ENCODE results near the gene WDR77. TPM values are rescaled to one million over a fixed set of nuclear protein-coding genes. Genes with fewer than 3 reads are reported as not detected.

The WDR77 gene
- total RNA-seq: 10 to 100 TPM; 44.6 to 48.4 TPM

- ChIA-PET CTCF (interaction anchor here (0.6 to 3.1 kb wide), 14 partner anchors 9 to 320 kb away, joined by 3 to 11 read pairs (median 5); no protein-coding TSS in a partner anchor), POLR2A (interaction anchor here (0.5 to 1.7 kb wide), 4 partner anchors 11 to 58 kb away, joined by 3 to 5 read pairs (median 4); no protein-coding TSS in a partner anchor)
- DNase-seq: peak; percentile 95
- Mint-ChIP-seq H3K27ac (peak within 1 kb of the TSS; percentile 94), H3K36me3 (peaks cover 32% of the 10 kb centered on the region), H3K27me3 (no peaks in the 10 kb centered on the region), H3K4me3 (peak within 1 kb of the TSS; percentile 100), H3K4me1 (ENCODE audit: low read depth) (peaks cover 73% of the 10 kb centered on the region), H3K9me3 (no peaks in the 10 kb centered on the region)
- intact Hi-C loops (cut with micrococcal nuclease): loop anchor here (1.0 to 10.0 kb wide), 8 partner anchors 22 to 1110 kb away; partner anchors contain the start of genes CD53, CEPT1, DDX20 and DENND2D
Observed at GRCh38 chr1:111448918-111449702, at the start of gene WDR77, which contains the start of gene ATP5PB. TSS of gene WDR77 (minus strand) at chr1:111449256. CDS start at chr1:111449169, 87 bp downstream. TSS of gene ATP5PB (plus strand) at chr1:111449464. CDS start at chr1:111449542, 78 bp downstream.

GRCh38 chr1:111497592-111497991, 48.5 kb upstream of the WDR77 start:
- H3K4me1 Mint-ChIP-seq (ENCODE audit: low read depth): peaks cover 34% of the 10 kb centered on the region
- no peak overlapping the region for H3K27ac Mint-ChIP-seq
- DNase-seq: no peak
- peaks cover 3% of the 10 kb centered on the region for H3K36me3 Mint-ChIP-seq
- CTCF ChIA-PET: interaction anchor here (0.6 to 5.0 kb wide), 5 partner anchors 10 to 467 kb away, joined by 3 to 32 read pairs (median 4); no protein-coding TSS in a partner anchor
- peaks cover 19% of the 10 kb centered on the region for H3K9me3 Mint-ChIP-seq
- POLR2A ChIA-PET: interaction anchor here (4.4 kb wide), 1 partner anchor 10 kb away, joined by 29 read pairs; no protein-coding TSS in a partner anchor
- intact Hi-C loops (cut with micrococcal nuclease): no loop called here
- H3K4me3 Mint-ChIP-seq: no peak overlapping the region
- H3K27me3 Mint-ChIP-seq: no peaks in the 10 kb centered on the region

- H3K27me3 Mint-ChIP-seq: no peaks in the 10 kb centered on the region
- ChIA-PET CTCF (interaction anchor here (1.0 to 5.0 kb wide), 3 partner anchors 11 to 142 kb away, joined by 4 to 32 read pairs (median 4); no protein-coding TSS in a partner anchor), POLR2A (interaction anchor here (0.5 to 4.4 kb wide), 3 partner anchors 11 to 20 kb away, joined by 3 to 29 read pairs (median 3); no protein-coding TSS in a partner anchor)
- H3K4me3 Mint-ChIP-seq: no peak overlapping the region
- no peak for DNase-seq
- peak overlapping the region; percentile 30 for H3K27ac Mint-ChIP-seq
- peaks cover 29% of the 10 kb centered on the region for H3K4me1 Mint-ChIP-seq (ENCODE audit: low read depth)
- intact Hi-C loops (cut with micrococcal nuclease): loop anchor here (1.0 kb wide), 1 partner anchor 20 kb away; no protein-coding TSS in a partner anchor
- peaks cover 19% of the 10 kb centered on the region for H3K9me3 Mint-ChIP-seq
- H3K36me3 Mint-ChIP-seq: peaks cover 3% of the 10 kb centered on the region
Observed at GRCh38 chr1:111496398-111496797, 47.3 kb upstream of the WDR77 start.

- Mint-ChIP-seq H3K27ac (no peak overlapping the region), H3K9me3 (peaks cover 6% of the 10 kb centered on the region), H3K27me3 (peaks cover 3% of the 10 kb centered on the region), H3K36me3 (no peaks in the 10 kb centered on the region), H3K4me1 (ENCODE audit: low read depth) (peaks cover 4% of the 10 kb centered on the region), H3K4me3 (no peak overlapping the region)
- DNase-seq: no peak
- intact Hi-C loops (cut with micrococcal nuclease): no loop called here
- CTCF ChIA-PET: interaction anchor here (1.1 to 1.5 kb wide), 3 partner anchors 9 to 264 kb away, joined by 3 to 4 read pairs (median 3); no protein-coding TSS in a partner anchor
- POLR2A ChIA-PET: no interaction called here
Observed at GRCh38 chr1:111491070-111491469, 42.0 kb upstream of the WDR77 start.

GRCh38 chr1:111490220-111490619, 41.2 kb upstream of the WDR77 start:
- Mint-ChIP-seq H3K9me3 (peaks cover under 1% of the 10 kb centered on the region), H3K36me3 (no peaks in the 10 kb centered on the region), H3K4me1 (ENCODE audit: low read depth) (no peaks in the 10 kb centered on the region), H3K4me3 (no peak overlapping the region), H3K27ac (no peak overlapping the region), H3K27me3 (peaks cover 3% of the 10 kb centered on the region)
- no peak for DNase-seq
- ChIA-PET POLR2A (no interaction called here), CTCF (interaction anchor here (1.0 to 1.5 kb wide), 3 partner anchors 9 to 265 kb away, joined by 3 to 4 read pairs (median 3); no protein-coding TSS in a partner anchor)
- intact Hi-C loops (cut with micrococcal nuclease): no loop called here

GRCh38 chr1:111489604-111490003, 40.5 kb upstream of the WDR77 start:
- Mint-ChIP-seq H3K27ac (no peak overlapping the region), H3K9me3 (no peaks in the 10 kb centered on the region), H3K4me3 (no peak overlapping the region), H3K4me1 (ENCODE audit: low read depth) (no peaks in the 10 kb centered on the region), H3K36me3 (no peaks in the 10 kb centered on the region), H3K27me3 (peaks cover 3% of the 10 kb centered on the region)
- no peak for DNase-seq
- POLR2A ChIA-PET: no interaction called here
- CTCF ChIA-PET: interaction anchor here (0.9 to 1.5 kb wide), 3 partner anchors 8 to 225 kb away, joined by 3 to 5 read pairs (median 4); no protein-coding TSS in a partner anchor
- intact Hi-C loops (cut with micrococcal nuclease): no loop called here

- ChIA-PET POLR2A (no interaction called here), CTCF (interaction anchor here (0.9 kb wide), 1 partner anchor 226 kb away, joined by 5 read pairs; no protein-coding TSS in a partner anchor)
- intact Hi-C loops (cut with micrococcal nuclease): no loop called here
- H3K36me3 Mint-ChIP-seq: no peaks in the 10 kb centered on the region
- no peaks in the 10 kb centered on the region for H3K9me3 Mint-ChIP-seq
- H3K27ac Mint-ChIP-seq: no peak overlapping the region
- no peak overlapping the region for H3K4me3 Mint-ChIP-seq
- peaks cover 3% of the 10 kb centered on the region for H3K27me3 Mint-ChIP-seq
- no peak for DNase-seq
- H3K4me1 Mint-ChIP-seq (ENCODE audit: low read depth): no peaks in the 10 kb centered on the region
Observed at GRCh38 chr1:111488669-111489068, 39.6 kb upstream of the WDR77 start.

GRCh38 chr1:111487133-111487532, 38.1 kb upstream of the WDR77 start:
- intact Hi-C loops (cut with micrococcal nuclease): no loop called here
- DNase-seq: no peak
- no peak overlapping the region for H3K27ac Mint-ChIP-seq
- H3K36me3 Mint-ChIP-seq: no peaks in the 10 kb centered on the region
- CTCF ChIA-PET: no interaction called here
- POLR2A ChIA-PET: no interaction called here
- H3K4me3 Mint-ChIP-seq: no peak overlapping the region
- H3K27me3 Mint-ChIP-seq: peaks cover 3% of the 10 kb centered on the region
- H3K4me1 Mint-ChIP-seq (ENCODE audit: low read depth): no peaks in the 10 kb centered on the region
- H3K9me3 Mint-ChIP-seq: no peaks in the 10 kb centered on the region

GRCh38 chr1:111486431-111486830, 37.4 kb upstream of the WDR77 start:
- Mint-ChIP-seq H3K27me3 (peaks cover 3% of the 10 kb centered on the region), H3K4me3 (no peak overlapping the region), H3K4me1 (ENCODE audit: low read depth) (peaks cover 4% of the 10 kb centered on the region), H3K9me3 (no peaks in the 10 kb centered on the region), H3K27ac (no peak overlapping the region), H3K36me3 (no peaks in the 10 kb centered on the region)
- intact Hi-C loops (cut with micrococcal nuclease): no loop called here
- ChIA-PET CTCF (no interaction called here), POLR2A (no interaction called here)
- no peak for DNase-seq

GRCh38 chr1:111484391-111485026, 35.5 kb upstream of the WDR77 start:
- intact Hi-C loops (cut with micrococcal nuclease): no loop called here
- no peak for DNase-seq
- Mint-ChIP-seq H3K27ac (no peak overlapping the region), H3K36me3 (no peaks in the 10 kb centered on the region), H3K9me3 (no peaks in the 10 kb centered on the region), H3K4me3 (no peak overlapping the region), H3K4me1 (ENCODE audit: low read depth) (peaks cover 5% of the 10 kb centered on the region), H3K27me3 (peaks cover 3% of the 10 kb centered on the region)
- ChIA-PET CTCF (interaction anchor here (0.7 to 1.5 kb wide), 2 partner anchors 30 to 263 kb away, joined by 3 to 4 read pairs; no protein-coding TSS in a partner anchor), POLR2A (no interaction called here)

GRCh38 chr1:111483876-111484275, 34.8 kb upstream of the WDR77 start:
- Mint-ChIP-seq H3K4me1 (ENCODE audit: low read depth) (peaks cover 5% of the 10 kb centered on the region), H3K4me3 (no peak overlapping the region), H3K27me3 (peaks cover 3% of the 10 kb centered on the region), H3K9me3 (no peaks in the 10 kb centered on the region), H3K27ac (no peak overlapping the region), H3K36me3 (no peaks in the 10 kb centered on the region)
- DNase-seq: no peak
- intact Hi-C loops (cut with micrococcal nuclease): no loop called here
- POLR2A ChIA-PET: no interaction called here
- CTCF ChIA-PET: interaction anchor here (3.8 kb wide), 1 partner anchor 285 kb away, joined by 34 read pairs; no protein-coding TSS in a partner anchor

- H3K36me3 Mint-ChIP-seq: peaks cover 4% of the 10 kb centered on the region
- no peaks in the 10 kb centered on the region for H3K27me3 Mint-ChIP-seq
- peaks cover 9% of the 10 kb centered on the region for H3K4me1 Mint-ChIP-seq (ENCODE audit: low read depth)
- no peak overlapping the region for H3K27ac Mint-ChIP-seq
- H3K4me3 Mint-ChIP-seq: no peak overlapping the region
- ChIA-PET POLR2A (no interaction called here), CTCF (interaction anchor here (1.5 to 3.8 kb wide), 5 partner anchors 25 to 285 kb away, joined by 3 to 34 read pairs (median 29); partner anchors contain the start of gene INKA2)
- no peak for DNase-seq
- intact Hi-C loops (cut with micrococcal nuclease): no loop called here
- H3K9me3 Mint-ChIP-seq: no peaks in the 10 kb centered on the region
Observed at GRCh38 chr1:111483166-111483565, 34.1 kb upstream of the WDR77 start.
